WTC11 (cell line): ENCODE measurements around the gene MDM4.

Source experiments
- CBFB ChIP-seq: sonication (generic); formaldehyde crosslinking; IDR thresholded peaks from 2 replicates; pipeline ENCODE4 v1.8.1; 2022; ENCODE audit warnings: mild to moderate bottlenecking, low read depth, missing genetic modification reagents
- CREB1 ChIP-seq: sonication (generic); formaldehyde crosslinking; IDR thresholded peaks from 2 replicates; pipeline ENCODE4 v1.8.0; 2023; ENCODE audit warnings: mild to moderate bottlenecking, missing genetic modification reagents
- FOXJ3 ChIP-seq: sonication (generic); formaldehyde crosslinking; IDR thresholded peaks from 2 replicates; pipeline ENCODE4 v1.9.0; 2021; ENCODE audit warnings: missing genetic modification reagents, mild to moderate bottlenecking, borderline replicate concordance
- KAT7 ChIP-seq: sonication (generic); formaldehyde crosslinking; IDR thresholded peaks from 2 replicates; pipeline ENCODE4 v1.8.1; 2023; ENCODE audit warnings: missing genetic modification reagents, mild to moderate bottlenecking, borderline replicate concordance
- NFYB ChIP-seq: sonication (generic); formaldehyde crosslinking; conservative IDR thresholded peaks from 2 replicates; pipeline ENCODE4 v1.8.0; 2022; ENCODE audit warnings: low read depth, missing genetic modification reagents
- ZNF423 ChIP-seq: fragments of 250-450 bp; sonication (Bioruptor Pico); IDR thresholded peaks from 2 replicates; pipeline ENCODE4 v2.1.2; 2022; ENCODE audit warnings: mild to moderate bottlenecking, moderate library complexity
- TF ChIP-seq, protein P1 (sequence below): sonication (generic); formaldehyde crosslinking; IDR thresholded peaks from 2 replicates; pipeline ENCODE4 v1.8.0; 2022; ENCODE audit warnings: mild to moderate bottlenecking, missing genetic modification reagents
- TF ChIP-seq, protein P2 (sequence below): fragments of 200-600 bp; IDR thresholded peaks from 2 replicates; pipeline ENCODE4 v1.8.0; 2022; ENCODE audit warnings: antibody characterized with exemption
- TF ChIP-seq, protein P3 (sequence below): fragments of 250-450 bp; sonication (Bioruptor Pico); IDR thresholded peaks from 2 replicates; pipeline ENCODE4 v2.1.2; 2022; ENCODE audit warnings: mild to moderate bottlenecking, moderate library complexity
- TF ChIP-seq, protein P4 (sequence below): sonication (generic); formaldehyde crosslinking; conservative IDR thresholded peaks from 2 replicates; pipeline ENCODE4 v1.8.1; 2022; ENCODE audit warnings: mild to moderate bottlenecking, missing genetic modification reagents
- TF ChIP-seq, protein P5 (sequence below): sonication (generic); formaldehyde crosslinking; IDR thresholded peaks from 2 replicates; pipeline ENCODE4 v1.8.1; 2023; ENCODE audit warnings: mild to moderate bottlenecking, missing genetic modification reagents, moderate library complexity
- TF ChIP-seq, protein P6 (sequence below): sonication (generic); formaldehyde crosslinking; conservative IDR thresholded peaks from 2 replicates; pipeline ENCODE4 v1.8.1; 2023; ENCODE audit warnings: mild to moderate bottlenecking, low read depth, missing genetic modification reagents, moderate library complexity
- TF ChIP-seq, protein P7 (sequence below): sonication (generic); formaldehyde crosslinking; IDR thresholded peaks from 2 replicates; pipeline ENCODE4 v1.8.1; 2023; ENCODE audit warnings: mild to moderate bottlenecking, missing genetic modification reagents
- TF ChIP-seq, protein P8 (sequence below): sonication (generic); formaldehyde crosslinking; IDR thresholded peaks from 2 replicates; pipeline ENCODE4 v1.8.1; 2023; ENCODE audit warnings: mild to moderate bottlenecking, missing genetic modification reagents, borderline replicate concordance

DNA sequence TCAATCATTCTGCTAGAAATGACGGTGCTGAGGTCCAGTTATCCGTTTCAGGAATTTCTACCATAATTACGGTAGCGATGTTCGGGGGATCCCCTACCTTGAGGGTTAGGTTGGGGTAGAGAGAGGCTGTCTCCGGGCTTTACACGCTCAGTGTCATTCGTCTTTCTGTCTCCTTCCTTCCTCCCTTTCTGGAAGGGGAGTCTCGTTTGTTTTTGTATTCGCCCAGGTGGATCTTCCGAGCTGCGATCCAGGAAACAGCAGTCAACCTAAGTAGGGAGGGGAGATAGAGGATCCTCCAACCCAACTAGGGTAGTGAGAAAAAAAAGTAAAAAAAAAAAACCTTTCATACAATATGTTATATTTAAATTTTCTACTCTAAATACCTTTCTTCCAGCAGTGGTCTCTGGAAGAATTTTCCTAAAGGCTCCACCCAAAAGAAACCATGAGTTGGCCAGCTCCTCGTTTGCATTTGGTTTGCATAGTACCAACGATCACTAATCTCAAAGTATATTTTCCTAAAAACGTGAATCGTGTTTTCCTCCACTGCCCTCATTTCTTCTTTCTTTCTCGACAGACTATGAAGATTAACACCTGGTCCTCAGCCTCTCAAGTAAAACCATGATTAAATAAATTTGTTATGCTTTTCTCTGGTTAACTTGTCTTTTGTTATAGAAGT, 21.0 kb upstream of the MDM4 start:
- TF ChIP-seq, protein P1, sequence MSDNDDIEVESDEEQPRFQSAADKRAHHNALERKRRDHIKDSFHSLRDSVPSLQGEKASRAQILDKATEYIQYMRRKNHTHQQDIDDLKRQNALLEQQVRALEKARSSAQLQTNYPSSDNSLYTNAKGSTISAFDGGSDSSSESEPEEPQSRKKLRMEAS (CRISPR knock-in tag), result no peak
- TF ChIP-seq, protein P2, sequence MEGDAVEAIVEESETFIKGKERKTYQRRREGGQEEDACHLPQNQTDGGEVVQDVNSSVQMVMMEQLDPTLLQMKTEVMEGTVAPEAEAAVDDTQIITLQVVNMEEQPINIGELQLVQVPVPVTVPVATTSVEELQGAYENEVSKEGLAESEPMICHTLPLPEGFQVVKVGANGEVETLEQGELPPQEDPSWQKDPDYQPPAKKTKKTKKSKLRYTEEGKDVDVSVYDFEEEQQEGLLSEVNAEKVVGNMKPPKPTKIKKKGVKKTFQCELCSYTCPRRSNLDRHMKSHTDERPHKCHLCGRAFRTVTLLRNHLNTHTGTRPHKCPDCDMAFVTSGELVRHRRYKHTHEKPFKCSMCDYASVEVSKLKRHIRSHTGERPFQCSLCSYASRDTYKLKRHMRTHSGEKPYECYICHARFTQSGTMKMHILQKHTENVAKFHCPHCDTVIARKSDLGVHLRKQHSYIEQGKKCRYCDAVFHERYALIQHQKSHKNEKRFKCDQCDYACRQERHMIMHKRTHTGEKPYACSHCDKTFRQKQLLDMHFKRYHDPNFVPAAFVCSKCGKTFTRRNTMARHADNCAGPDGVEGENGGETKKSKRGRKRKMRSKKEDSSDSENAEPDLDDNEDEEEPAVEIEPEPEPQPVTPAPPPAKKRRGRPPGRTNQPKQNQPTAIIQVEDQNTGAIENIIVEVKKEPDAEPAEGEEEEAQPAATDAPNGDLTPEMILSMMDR, result no peak
- TF ChIP-seq, protein P3, sequence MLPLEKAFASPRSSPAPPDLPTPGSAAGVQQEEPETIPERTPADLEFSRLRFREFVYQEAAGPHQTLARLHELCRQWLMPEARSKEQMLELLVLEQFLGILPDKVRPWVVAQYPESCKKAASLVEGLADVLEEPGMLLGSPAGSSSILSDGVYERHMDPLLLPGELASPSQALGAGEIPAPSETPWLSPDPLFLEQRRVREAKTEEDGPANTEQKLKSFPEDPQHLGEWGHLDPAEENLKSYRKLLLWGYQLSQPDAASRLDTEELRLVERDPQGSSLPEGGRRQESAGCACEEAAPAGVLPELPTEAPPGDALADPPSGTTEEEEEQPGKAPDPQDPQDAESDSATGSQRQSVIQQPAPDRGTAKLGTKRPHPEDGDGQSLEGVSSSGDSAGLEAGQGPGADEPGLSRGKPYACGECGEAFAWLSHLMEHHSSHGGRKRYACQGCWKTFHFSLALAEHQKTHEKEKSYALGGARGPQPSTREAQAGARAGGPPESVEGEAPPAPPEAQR (CRISPR knock-in tag), result no peak
- TF ChIP-seq FOXJ3 (no peak), KAT7 (CRISPR knock-in tag) (no peak), CREB1 (CRISPR knock-in tag) (no peak), ZNF423 (no peak), NFYB (CRISPR knock-in tag) (no peak), CBFB (CRISPR knock-in tag) (no peak)
- TF ChIP-seq, protein P4, sequence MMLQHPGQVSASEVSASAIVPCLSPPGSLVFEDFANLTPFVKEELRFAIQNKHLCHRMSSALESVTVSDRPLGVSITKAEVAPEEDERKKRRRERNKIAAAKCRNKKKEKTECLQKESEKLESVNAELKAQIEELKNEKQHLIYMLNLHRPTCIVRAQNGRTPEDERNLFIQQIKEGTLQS (CRISPR knock-in tag), result no peak
- TF ChIP-seq, protein P5, sequence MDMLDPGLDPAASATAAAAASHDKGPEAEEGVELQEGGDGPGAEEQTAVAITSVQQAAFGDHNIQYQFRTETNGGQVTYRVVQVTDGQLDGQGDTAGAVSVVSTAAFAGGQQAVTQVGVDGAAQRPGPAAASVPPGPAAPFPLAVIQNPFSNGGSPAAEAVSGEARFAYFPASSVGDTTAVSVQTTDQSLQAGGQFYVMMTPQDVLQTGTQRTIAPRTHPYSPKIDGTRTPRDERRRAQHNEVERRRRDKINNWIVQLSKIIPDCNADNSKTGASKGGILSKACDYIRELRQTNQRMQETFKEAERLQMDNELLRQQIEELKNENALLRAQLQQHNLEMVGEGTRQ, result no peak
- TF ChIP-seq, protein P6, sequence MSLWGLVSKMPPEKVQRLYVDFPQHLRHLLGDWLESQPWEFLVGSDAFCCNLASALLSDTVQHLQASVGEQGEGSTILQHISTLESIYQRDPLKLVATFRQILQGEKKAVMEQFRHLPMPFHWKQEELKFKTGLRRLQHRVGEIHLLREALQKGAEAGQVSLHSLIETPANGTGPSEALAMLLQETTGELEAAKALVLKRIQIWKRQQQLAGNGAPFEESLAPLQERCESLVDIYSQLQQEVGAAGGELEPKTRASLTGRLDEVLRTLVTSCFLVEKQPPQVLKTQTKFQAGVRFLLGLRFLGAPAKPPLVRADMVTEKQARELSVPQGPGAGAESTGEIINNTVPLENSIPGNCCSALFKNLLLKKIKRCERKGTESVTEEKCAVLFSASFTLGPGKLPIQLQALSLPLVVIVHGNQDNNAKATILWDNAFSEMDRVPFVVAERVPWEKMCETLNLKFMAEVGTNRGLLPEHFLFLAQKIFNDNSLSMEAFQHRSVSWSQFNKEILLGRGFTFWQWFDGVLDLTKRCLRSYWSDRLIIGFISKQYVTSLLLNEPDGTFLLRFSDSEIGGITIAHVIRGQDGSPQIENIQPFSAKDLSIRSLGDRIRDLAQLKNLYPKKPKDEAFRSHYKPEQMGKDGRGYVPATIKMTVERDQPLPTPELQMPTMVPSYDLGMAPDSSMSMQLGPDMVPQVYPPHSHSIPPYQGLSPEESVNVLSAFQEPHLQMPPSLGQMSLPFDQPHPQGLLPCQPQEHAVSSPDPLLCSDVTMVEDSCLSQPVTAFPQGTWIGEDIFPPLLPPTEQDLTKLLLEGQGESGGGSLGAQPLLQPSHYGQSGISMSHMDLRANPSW (CRISPR knock-in tag), result no peak
- TF ChIP-seq, protein P7, sequence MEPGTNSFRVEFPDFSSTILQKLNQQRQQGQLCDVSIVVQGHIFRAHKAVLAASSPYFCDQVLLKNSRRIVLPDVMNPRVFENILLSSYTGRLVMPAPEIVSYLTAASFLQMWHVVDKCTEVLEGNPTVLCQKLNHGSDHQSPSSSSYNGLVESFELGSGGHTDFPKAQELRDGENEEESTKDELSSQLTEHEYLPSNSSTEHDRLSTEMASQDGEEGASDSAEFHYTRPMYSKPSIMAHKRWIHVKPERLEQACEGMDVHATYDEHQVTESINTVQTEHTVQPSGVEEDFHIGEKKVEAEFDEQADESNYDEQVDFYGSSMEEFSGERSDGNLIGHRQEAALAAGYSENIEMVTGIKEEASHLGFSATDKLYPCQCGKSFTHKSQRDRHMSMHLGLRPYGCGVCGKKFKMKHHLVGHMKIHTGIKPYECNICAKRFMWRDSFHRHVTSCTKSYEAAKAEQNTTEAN (CRISPR knock-in tag), result no peak
- TF ChIP-seq, protein P8, sequence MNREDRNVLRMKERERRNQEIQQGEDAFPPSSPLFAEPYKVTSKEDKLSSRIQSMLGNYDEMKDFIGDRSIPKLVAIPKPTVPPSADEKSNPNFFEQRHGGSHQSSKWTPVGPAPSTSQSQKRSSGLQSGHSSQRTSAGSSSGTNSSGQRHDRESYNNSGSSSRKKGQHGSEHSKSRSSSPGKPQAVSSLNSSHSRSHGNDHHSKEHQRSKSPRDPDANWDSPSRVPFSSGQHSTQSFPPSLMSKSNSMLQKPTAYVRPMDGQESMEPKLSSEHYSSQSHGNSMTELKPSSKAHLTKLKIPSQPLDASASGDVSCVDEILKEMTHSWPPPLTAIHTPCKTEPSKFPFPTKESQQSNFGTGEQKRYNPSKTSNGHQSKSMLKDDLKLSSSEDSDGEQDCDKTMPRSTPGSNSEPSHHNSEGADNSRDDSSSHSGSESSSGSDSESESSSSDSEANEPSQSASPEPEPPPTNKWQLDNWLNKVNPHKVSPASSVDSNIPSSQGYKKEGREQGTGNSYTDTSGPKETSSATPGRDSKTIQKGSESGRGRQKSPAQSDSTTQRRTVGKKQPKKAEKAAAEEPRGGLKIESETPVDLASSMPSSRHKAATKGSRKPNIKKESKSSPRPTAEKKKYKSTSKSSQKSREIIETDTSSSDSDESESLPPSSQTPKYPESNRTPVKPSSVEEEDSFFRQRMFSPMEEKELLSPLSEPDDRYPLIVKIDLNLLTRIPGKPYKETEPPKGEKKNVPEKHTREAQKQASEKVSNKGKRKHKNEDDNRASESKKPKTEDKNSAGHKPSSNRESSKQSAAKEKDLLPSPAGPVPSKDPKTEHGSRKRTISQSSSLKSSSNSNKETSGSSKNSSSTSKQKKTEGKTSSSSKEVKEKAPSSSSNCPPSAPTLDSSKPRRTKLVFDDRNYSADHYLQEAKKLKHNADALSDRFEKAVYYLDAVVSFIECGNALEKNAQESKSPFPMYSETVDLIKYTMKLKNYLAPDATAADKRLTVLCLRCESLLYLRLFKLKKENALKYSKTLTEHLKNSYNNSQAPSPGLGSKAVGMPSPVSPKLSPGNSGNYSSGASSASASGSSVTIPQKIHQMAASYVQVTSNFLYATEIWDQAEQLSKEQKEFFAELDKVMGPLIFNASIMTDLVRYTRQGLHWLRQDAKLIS (CRISPR knock-in tag), result no peak
